AG04450 (cell line): ENCODE results near the gene COL5A1. TPM values are rescaled to one million over a fixed set of nuclear protein-coding genes. Genes with fewer than 3 reads are reported as not detected.

Source experiments
- CTCF ChIA-PET: fragments of 300-600, 350-600 bp; formaldehyde crosslinking; extraction: SDS; loops from one replicate; lab custom pipeline; 2022; ENCODE audit warnings: antibody characterized with exemption, inconsistent platforms; lab: Charles Lee
- POLR2A ChIA-PET: fragments of 350-600 bp; formaldehyde crosslinking; extraction: SDS; loops from one replicate; lab custom pipeline; 2021; ENCODE audit warnings: antibody characterized with exemption, inconsistent platforms; lab: Yijun Ruan, JAX
- DNase-seq: peaks from one replicate; pipeline ENCODE4 v3.0.0-alpha.2; 2011; ENCODE audit warnings: low read depth, low spot score
- H3K27ac ChIP-seq: one replicate; pipeline ENCODE4 v1.5.1; 2012; ENCODE audit warnings: low read depth, low read length, control low read depth
- H3K27me3 ChIP-seq: one replicate; pipeline ENCODE4 v1.6.0; 2012; ENCODE audit warnings: low read length; ENCODE audit not compliant: control insufficient read depth, insufficient read depth
- H3K4me3 ChIP-seq: 2 replicates; pipeline ENCODE4 v1.5.1; 2011; ENCODE audit warnings: mild to moderate bottlenecking, low read depth, low read length, control low read depth
- H3K9me3 ChIP-seq: 2 replicates; pipeline ENCODE4 v1.5.1; 2012; ENCODE audit warnings: low read length; ENCODE audit not compliant: control insufficient read depth, insufficient read depth
- polyA plus RNA-seq: library from polyadenylated mRNA; depleted of rRNA; stranded (reverse); fragments of >200 nt; gene quantifications from 2 replicates; pipeline ENCODE4 v1.2.3, GENCODE V29; 2011
- TF ChIP-seq, protein P1 (sequence below): IDR thresholded peaks from 2 replicates; pipeline ENCODE4 v1.5.1; 2011; ENCODE audit warnings: low read depth, low read length, control low read depth, inconsistent platforms

COL5A1 gene
- polyA plus RNA-seq, 1 experiment, result 73.3 TPM

DNA sequence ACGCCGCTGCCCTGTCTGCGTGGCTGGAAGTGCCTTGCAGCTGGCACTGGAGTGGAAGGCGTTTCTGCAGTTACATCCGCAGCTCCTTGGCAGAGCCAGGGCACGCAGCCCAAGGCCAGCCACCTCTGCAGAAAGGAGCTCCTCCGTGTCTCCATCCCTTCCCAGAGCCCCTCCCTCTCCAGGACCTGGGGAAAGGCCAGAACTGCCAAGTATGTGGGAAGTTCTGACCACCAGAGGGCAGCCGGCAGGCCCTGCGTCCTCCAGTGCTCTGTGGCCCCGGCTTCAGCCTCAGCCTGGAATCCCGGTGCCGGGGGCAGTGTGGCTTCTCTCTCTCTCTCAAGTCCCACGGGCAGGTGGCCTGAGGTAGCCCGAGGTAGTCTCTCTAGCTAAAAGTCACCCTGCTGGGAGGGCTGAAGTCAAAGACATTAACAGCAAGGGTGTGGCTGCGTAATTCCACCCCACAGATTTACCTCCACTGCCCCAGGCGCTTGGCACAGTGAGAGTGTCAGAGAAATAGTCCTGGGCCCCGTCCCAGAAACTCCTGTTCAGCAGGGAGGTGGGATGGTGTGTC, 137.3 kb downstream of the COL5A1 start:
- ChIA-PET POLR2A (no interaction called here), CTCF (interaction anchor here (0.5 to 2.2 kb wide), 9 partner anchors 8 to 1405 kb away, joined by 3 to 12 read pairs (median 5); no protein-coding TSS in a partner anchor)
- DNase-seq, result no peak
- no peaks in the 10 kb centered on the region for H3K27me3 ChIP-seq
- TF ChIP-seq, protein P1, sequence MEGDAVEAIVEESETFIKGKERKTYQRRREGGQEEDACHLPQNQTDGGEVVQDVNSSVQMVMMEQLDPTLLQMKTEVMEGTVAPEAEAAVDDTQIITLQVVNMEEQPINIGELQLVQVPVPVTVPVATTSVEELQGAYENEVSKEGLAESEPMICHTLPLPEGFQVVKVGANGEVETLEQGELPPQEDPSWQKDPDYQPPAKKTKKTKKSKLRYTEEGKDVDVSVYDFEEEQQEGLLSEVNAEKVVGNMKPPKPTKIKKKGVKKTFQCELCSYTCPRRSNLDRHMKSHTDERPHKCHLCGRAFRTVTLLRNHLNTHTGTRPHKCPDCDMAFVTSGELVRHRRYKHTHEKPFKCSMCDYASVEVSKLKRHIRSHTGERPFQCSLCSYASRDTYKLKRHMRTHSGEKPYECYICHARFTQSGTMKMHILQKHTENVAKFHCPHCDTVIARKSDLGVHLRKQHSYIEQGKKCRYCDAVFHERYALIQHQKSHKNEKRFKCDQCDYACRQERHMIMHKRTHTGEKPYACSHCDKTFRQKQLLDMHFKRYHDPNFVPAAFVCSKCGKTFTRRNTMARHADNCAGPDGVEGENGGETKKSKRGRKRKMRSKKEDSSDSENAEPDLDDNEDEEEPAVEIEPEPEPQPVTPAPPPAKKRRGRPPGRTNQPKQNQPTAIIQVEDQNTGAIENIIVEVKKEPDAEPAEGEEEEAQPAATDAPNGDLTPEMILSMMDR, result peak; percentile 72
- H3K27ac ChIP-seq, result no peak overlapping the region
- H3K9me3 ChIP-seq, result no peaks in the 10 kb centered on the region; the same call in 1 of the 2 replicates
- H3K4me3 ChIP-seq, result no peak overlapping the region

DNA sequence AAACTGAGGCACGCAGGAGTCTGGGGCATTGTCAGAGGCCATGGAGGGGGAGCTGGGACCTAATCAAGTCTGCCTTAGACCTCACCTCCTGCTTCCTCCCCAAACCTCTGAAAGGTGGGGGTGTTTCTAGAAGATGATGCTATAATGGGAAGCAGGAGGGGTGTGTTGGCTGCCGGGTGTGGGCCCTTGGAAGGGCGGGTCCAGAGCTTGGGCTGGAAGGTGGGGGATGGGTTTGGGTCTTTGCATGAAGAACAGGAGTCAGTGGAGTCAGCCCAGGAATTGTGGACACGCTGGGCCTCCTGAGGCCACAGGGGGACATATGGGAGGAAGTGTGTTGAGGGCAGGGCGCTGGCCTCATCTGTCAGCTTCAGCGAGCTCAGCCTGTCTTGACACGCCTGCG, 138.0 kb downstream of the COL5A1 start:
- H3K9me3 ChIP-seq, result no peaks in the 10 kb centered on the region; the same call in 1 of the 2 replicates
- CTCF ChIA-PET, result interaction anchor here (1.2 to 2.2 kb wide), 6 partner anchors 9 to 36 kb away, joined by 4 to 12 read pairs (median 5); no protein-coding TSS in a partner anchor
- no peak overlapping the region for H3K4me3 ChIP-seq
- POLR2A ChIA-PET, result no interaction called here
- H3K27me3 ChIP-seq, result no peaks in the 10 kb centered on the region
- no peak overlapping the region for H3K27ac ChIP-seq
- TF ChIP-seq, protein P1, result no peak
- no peak for DNase-seq

DNA sequence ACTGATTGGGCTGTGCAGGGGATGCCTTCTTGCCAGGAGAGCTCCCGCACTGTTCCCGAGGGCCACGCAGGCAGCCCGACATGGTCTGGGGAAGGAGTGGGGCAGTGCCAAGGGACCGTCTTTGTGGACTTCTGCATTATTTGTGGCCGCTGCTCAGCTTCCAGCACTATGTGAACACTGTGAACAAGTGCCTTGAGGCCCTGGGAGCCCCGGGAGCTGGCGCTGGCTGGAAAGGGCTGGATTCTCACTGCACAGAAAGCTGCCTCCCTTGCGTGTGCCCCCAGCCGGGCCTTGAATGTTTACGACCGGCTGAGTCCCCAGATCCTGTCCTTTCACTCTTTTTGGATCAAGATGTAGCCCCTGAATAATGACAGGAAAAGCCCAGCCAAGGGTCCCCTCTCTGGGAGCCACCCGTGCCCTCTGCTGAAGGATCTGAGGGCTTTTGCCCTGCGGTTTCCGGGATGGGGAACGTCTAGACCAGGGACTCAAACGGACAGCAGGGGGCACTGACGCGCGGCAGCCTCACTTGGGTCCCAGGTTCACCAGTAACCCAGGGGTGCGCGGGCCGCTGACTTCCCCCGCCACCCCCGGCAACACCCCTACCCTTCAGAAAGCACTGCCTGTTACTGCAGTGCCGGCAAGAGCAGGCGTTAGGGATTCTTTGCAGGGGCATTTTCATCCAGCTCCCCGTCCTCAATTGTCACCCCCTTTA, 140.1 kb downstream of the COL5A1 start:
- Histone ChIP-seq H3K27ac (no peak overlapping the region), H3K9me3 (no peaks in the 10 kb centered on the region; the same call in 1 of the 2 replicates), H3K4me3 (no peak overlapping the region), H3K27me3 (no peaks in the 10 kb centered on the region)
- CTCF ChIA-PET, result no interaction called here
- POLR2A ChIA-PET, result no interaction called here
- no peak for DNase-seq
- TF ChIP-seq, protein P1, result peak; percentile 31

DNA sequence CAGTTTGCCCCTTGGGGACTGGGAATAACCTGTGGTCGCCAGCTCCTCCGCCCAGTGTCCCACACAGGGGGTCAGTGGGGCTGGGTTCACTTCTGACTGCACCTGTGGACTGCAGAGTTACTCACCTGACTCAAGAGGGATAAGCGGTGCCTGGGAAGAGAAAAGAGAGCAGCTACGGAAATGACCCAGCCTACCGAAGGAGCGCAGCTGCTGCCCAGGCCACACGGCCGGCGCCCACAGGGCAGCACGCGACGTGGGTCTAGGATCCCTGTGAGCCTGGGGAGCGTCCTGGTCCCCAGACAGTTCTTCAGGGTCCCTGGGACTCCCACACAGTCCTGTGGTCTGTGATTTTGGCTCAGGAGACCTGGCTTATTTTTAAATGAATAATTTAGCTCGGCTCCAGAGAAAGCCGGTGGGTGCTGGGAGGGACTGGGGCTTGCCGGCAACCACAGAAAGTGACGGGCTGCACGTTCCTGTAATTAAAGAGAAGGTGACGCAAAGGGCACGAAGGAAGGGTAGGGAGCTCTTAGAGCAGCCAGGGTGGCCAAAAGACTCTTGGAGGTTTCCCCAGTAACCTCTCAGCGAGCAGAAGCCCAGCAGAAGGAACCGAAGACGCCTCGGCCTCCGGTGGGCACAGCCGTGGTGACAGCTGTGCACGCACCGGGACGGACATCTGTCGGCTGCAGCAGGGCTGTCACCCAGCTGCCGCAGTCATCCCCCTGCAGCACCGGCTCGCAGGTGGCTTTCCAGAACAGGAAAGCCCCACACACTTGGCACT, 141.5 kb downstream of the COL5A1 start:
- no peak for DNase-seq
- Histone ChIP-seq H3K9me3 (no peaks in the 10 kb centered on the region; the same call in 1 of the 2 replicates), H3K27me3 (no peaks in the 10 kb centered on the region), H3K4me3 (no peak overlapping the region), H3K27ac (peak overlapping the region; percentile 11)
- TF ChIP-seq, protein P1, result no peak
- CTCF ChIA-PET, result interaction anchor here (0.6 kb wide), 1 partner anchor 30 kb away, joined by 3 read pairs; no protein-coding TSS in a partner anchor
- POLR2A ChIA-PET, result no interaction called here
